Liver (tissue), 9 donors: Measurements from ENCODE around the gene C17orf78. TPM values are rescaled to one million over a fixed set of nuclear protein-coding genes. Genes with fewer than 3 reads are reported as not detected.
"Not testable (repeated sequence)": the region's sequence is repeated elsewhere in the genome, so short reads cannot be mapped to it uniquely, and the experiment has no call there.

Source experiments
- DNase-seq: peaks from one replicate; pipeline ENCODE4 v3.0.0-alpha.2; 2017; ENCODE audit warnings: low spot score
- H3K27ac ChIP-seq, 2 donors: one replicate each; pipeline ENCODE4 v1.7.0; 2013; ENCODE audit warnings: inconsistent platforms in 2 of 2, low read length in 2 of 2, control low read depth in 1 of 2, low read depth in 1 of 2, mild to moderate bottlenecking in 1 of 2
- H3K27me3 ChIP-seq, 4 donors: one replicate each; pipeline versions ENCODE4 v1.6.1 to v1.7.0; 2013; ENCODE audit warnings: low read length in 3 of 4, inconsistent platforms in 1 of 4, mild to moderate bottlenecking in 1 of 4, moderate library complexity in 1 of 4; ENCODE audit not compliant: control insufficient read depth in 4 of 4, insufficient read depth in 4 of 4
- H3K36me3 ChIP-seq, 4 donors: one replicate each; pipeline versions ENCODE4 v1.6.1 to v1.7.0; 2013; ENCODE audit warnings: low read length in 3 of 4, mild to moderate bottlenecking in 3 of 4, low read depth in 1 of 4, moderate library complexity in 1 of 4; ENCODE audit not compliant: control insufficient read depth in 4 of 4, insufficient read depth in 3 of 4
- H3K4me1 ChIP-seq, 4 donors: one replicate each; pipeline versions ENCODE4 v1.6.1 to v1.7.0; 2013; ENCODE audit warnings: low read length in 3 of 4, mild to moderate bottlenecking in 3 of 4, moderate library complexity in 1 of 4; ENCODE audit not compliant: control insufficient read depth in 4 of 4, insufficient read depth in 4 of 4
- H3K4me3 ChIP-seq, 3 donors: one replicate each; pipeline versions ENCODE4 v1.6.1 to v1.7.0; 2013; ENCODE audit warnings: low read length in 3 of 3, control low read depth in 1 of 3, low read depth in 1 of 3, mild to moderate bottlenecking in 1 of 3
- H3K9ac ChIP-seq, 2 donors: one replicate each; pipeline ENCODE4 v1.7.0; 2013; ENCODE audit warnings: low read length in 2 of 2, mild to moderate bottlenecking in 2 of 2, moderate library complexity in 2 of 2, control low read depth in 1 of 2, low read depth in 1 of 2
- H3K9me3 ChIP-seq, 4 donors: one replicate each; pipeline versions ENCODE4 v1.6.1 to v1.7.0; 2013; ENCODE audit warnings: low read length in 3 of 4; ENCODE audit not compliant: control insufficient read depth in 4 of 4
- ATF3 ChIP-seq: IDR thresholded peaks from 2 replicates; pipeline ENCODE4 v1.6.1; 2016; ENCODE audit warnings: antibody characterized with exemption
- EGR1 ChIP-seq, 2 donors: IDR thresholded peaks; 2 replicates each; pipeline ENCODE4 v1.6.1; 2016 to 2018; ENCODE audit warnings: antibody characterized with exemption in 2 of 2, low read depth in 2 of 2
- FOXA2 ChIP-seq: IDR thresholded peaks from 2 replicates; pipeline ENCODE4 v1.6.1; 2016; ENCODE audit warnings: antibody characterized with exemption
- HNF4A ChIP-seq, 2 donors: conservative IDR thresholded peaks; 2 replicates each; pipeline ENCODE4 v1.6.1; 2016; ENCODE audit warnings: antibody characterized with exemption in 2 of 2, mild to moderate bottlenecking in 2 of 2
- HNF4G ChIP-seq: IDR thresholded peaks from 2 replicates; pipeline ENCODE4 v1.6.1; 2016; ENCODE audit warnings: antibody characterized with exemption
- JUND ChIP-seq, 2 donors: IDR thresholded peaks; 2 replicates each; pipeline ENCODE4 v1.6.1; 2016; ENCODE audit warnings: antibody characterized with exemption in 2 of 2
- NR2F2 ChIP-seq: IDR thresholded peaks from 2 replicates; pipeline ENCODE4 v1.6.1; 2016; ENCODE audit warnings: antibody characterized with exemption
- RXRA ChIP-seq, 2 donors: IDR thresholded peaks; 2 replicates each; pipeline ENCODE4 v1.6.1; 2017 to 2018; ENCODE audit warnings: antibody characterized with exemption in 2 of 2, mild to moderate bottlenecking in 1 of 2
- SP1 ChIP-seq: IDR thresholded peaks from 2 replicates; pipeline ENCODE4 v1.6.1; 2018; ENCODE audit warnings: antibody characterized with exemption, mild to moderate bottlenecking
- TAF1 ChIP-seq: conservative IDR thresholded peaks from 2 replicates; pipeline ENCODE4 v1.6.1; 2016; ENCODE audit warnings: antibody characterized with exemption, mild to moderate bottlenecking
- YY1 ChIP-seq: IDR thresholded peaks from 2 replicates; pipeline ENCODE4 v1.6.1; 2016; ENCODE audit warnings: antibody characterized with exemption, mild to moderate bottlenecking
- ZBTB33 ChIP-seq: IDR thresholded peaks from 2 replicates; pipeline ENCODE4 v1.6.1; 2016; ENCODE audit warnings: antibody characterized with exemption
- WGBS: extraction: QIAGEN DNeasy Blood & Tissue Kit; methylation state at CpG from one replicate; pipeline ENCODE4 v1.1.7; 2013; 5-methylcytosine and 5-hydroxymethylcytosine counted together
- polyA plus RNA-seq, 2 donors: library from polyadenylated mRNA; stranded (reverse) in 1 of 2; unstranded in 1 of 2; fragments of 200-250 nt in 1 of 2; fragments of >200 nt in 1 of 2; fragmentation: Nextera tagmentation in 1 of 2; extraction: Ambion mirVana in 1 of 2; gene quantifications; one replicate each; pipeline versions ENCODE4 v1.2.1 to v1.2.3, GENCODE V29; 2013 to 2015
- total RNA-seq, 2 donors: library from RNA; depleted of rRNA; stranded (reverse); fragments of >200 nt; gene quantifications; one replicate each; pipeline ENCODE4 v1.2.3, GENCODE V29; 2014
- TF ChIP-seq, protein P1 (sequence below): IDR thresholded peaks from 2 replicates; pipeline ENCODE4 v1.6.1; 2016; ENCODE audit warnings: antibody characterized with exemption
- TF ChIP-seq, protein P2 (sequence below): IDR thresholded peaks from 2 replicates; pipeline ENCODE4 v1.6.1; 2016; ENCODE audit warnings: antibody characterized with exemption, mild to moderate bottlenecking
- TF ChIP-seq, protein P3 (sequence below): fragments of 150-350 bp; IDR thresholded peaks from 2 replicates; pipeline ENCODE4 v1.5.1; 2017; ENCODE audit warnings: improper control_type of control experiment, low read depth, low read length; ENCODE audit not compliant: missing input control
- donor health status: healthy.
- donor health status: healthy.
- donor health status: healthy.
- donor health status: healthy.
- donor health status: healthy.

The C17orf78 gene
- total and polyA plus RNA-seq, 4 donors = not detected

- TF ChIP-seq SP1 = no peak
- TF ChIP-seq ATF3 = no peak
- TF ChIP-seq, protein P1, sequence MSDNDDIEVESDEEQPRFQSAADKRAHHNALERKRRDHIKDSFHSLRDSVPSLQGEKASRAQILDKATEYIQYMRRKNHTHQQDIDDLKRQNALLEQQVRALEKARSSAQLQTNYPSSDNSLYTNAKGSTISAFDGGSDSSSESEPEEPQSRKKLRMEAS = no peak
- TF ChIP-seq, protein P2, sequence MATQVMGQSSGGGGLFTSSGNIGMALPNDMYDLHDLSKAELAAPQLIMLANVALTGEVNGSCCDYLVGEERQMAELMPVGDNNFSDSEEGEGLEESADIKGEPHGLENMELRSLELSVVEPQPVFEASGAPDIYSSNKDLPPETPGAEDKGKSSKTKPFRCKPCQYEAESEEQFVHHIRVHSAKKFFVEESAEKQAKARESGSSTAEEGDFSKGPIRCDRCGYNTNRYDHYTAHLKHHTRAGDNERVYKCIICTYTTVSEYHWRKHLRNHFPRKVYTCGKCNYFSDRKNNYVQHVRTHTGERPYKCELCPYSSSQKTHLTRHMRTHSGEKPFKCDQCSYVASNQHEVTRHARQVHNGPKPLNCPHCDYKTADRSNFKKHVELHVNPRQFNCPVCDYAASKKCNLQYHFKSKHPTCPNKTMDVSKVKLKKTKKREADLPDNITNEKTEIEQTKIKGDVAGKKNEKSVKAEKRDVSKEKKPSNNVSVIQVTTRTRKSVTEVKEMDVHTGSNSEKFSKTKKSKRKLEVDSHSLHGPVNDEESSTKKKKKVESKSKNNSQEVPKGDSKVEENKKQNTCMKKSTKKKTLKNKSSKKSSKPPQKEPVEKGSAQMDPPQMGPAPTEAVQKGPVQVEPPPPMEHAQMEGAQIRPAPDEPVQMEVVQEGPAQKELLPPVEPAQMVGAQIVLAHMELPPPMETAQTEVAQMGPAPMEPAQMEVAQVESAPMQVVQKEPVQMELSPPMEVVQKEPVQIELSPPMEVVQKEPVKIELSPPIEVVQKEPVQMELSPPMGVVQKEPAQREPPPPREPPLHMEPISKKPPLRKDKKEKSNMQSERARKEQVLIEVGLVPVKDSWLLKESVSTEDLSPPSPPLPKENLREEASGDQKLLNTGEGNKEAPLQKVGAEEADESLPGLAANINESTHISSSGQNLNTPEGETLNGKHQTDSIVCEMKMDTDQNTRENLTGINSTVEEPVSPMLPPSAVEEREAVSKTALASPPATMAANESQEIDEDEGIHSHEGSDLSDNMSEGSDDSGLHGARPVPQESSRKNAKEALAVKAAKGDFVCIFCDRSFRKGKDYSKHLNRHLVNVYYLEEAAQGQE = no peak
- TF ChIP-seq HNF4A (conservative IDR thresholded peaks at IDR 0.05) = no peak
- TF ChIP-seq JUND (IDR thresholded peaks at IDR 0.05) = no peak
- TF ChIP-seq FOXA2 = no peak
- TF ChIP-seq ZBTB33 = no peak
- no peak for TF ChIP-seq EGR1 (IDR thresholded peaks at IDR 0.05; ENCODE audit: low read depth in 2 of 2)
- no peak for TF ChIP-seq NR2F2
- no peak for TF ChIP-seq YY1
- no peak for TF ChIP-seq HNF4G
- no peak for TF ChIP-seq RXRA (IDR thresholded peaks at IDR 0.05)
- TF ChIP-seq, protein P3, sequence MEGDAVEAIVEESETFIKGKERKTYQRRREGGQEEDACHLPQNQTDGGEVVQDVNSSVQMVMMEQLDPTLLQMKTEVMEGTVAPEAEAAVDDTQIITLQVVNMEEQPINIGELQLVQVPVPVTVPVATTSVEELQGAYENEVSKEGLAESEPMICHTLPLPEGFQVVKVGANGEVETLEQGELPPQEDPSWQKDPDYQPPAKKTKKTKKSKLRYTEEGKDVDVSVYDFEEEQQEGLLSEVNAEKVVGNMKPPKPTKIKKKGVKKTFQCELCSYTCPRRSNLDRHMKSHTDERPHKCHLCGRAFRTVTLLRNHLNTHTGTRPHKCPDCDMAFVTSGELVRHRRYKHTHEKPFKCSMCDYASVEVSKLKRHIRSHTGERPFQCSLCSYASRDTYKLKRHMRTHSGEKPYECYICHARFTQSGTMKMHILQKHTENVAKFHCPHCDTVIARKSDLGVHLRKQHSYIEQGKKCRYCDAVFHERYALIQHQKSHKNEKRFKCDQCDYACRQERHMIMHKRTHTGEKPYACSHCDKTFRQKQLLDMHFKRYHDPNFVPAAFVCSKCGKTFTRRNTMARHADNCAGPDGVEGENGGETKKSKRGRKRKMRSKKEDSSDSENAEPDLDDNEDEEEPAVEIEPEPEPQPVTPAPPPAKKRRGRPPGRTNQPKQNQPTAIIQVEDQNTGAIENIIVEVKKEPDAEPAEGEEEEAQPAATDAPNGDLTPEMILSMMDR = no peak
- no peak for TF ChIP-seq TAF1
- no peak overlapping the region for H3K9ac ChIP-seq
- H3K27ac ChIP-seq = no peak overlapping the region
- no peaks in the 10 kb centered on the region for H3K9me3 ChIP-seq
- H3K36me3 ChIP-seq = no peaks in the 10 kb centered on the region
- no peak for DNase-seq
- H3K4me3 ChIP-seq = no peak overlapping the region
- no peaks in the 10 kb centered on the region for H3K27me3 ChIP-seq
- H3K4me1 ChIP-seq = peaks cover 0 to 3% (median 1%) of the 10 kb centered on the region in 4 donors
Observed at GRCh38 chr17:37400505-37400904, 24.7 kb downstream of the C17orf78 start.

- not testable (repeated sequence) for H3K36me3 ChIP-seq, H3K4me3 ChIP-seq, H3K27me3 ChIP-seq, H3K9ac ChIP-seq, H3K4me1 ChIP-seq, H3K9me3 ChIP-seq, DNase-seq
- peak overlapping the region in 1 of 2 donors; percentile 95 for H3K27ac ChIP-seq
- WGBS = 74% methylated on average over 14 of the region's 14 CpGs
Observed at GRCh38 chr17:37405522-37405921, 29.7 kb downstream of the C17orf78 start.
